ENCODE measurements around the gene APBB3. TPM values are rescaled to one million over a fixed set of nuclear protein-coding genes. Genes with fewer than 3 reads are reported as not detected.

The APBB3 gene
- total RNA-seq, 6 donors from 2014 or later, result 14.1 to 127 (median 28.4) TPM

DNA sequence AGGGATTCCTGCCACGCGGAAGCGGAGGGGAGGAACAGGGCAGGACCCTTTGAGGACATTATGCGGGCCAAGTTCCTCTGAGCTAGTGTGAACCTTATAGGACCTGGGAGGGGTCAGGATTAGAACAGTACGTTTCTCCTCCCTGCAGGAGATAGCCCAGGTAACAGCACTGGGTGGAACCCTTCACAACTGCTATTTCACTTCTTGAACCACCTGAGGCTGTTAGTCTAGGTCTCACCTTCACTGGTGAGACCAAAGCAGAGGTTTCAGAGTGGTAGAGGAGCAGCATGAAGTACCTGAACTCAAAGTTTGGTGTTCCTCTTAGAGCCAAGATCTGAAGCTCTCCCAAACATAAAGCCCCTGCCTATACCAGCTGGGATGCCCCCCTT, 16.1 kb downstream of the APBB3 start:
- peaks cover 34 to 46% (median 38%) of the 10 kb centered on the region in 4 donors for H3K4me1 ChIP-seq
- peak overlapping the region; percentile 92 to 99 (median 94) for H3K27ac ChIP-seq
- TF ChIP-seq, protein P1, sequence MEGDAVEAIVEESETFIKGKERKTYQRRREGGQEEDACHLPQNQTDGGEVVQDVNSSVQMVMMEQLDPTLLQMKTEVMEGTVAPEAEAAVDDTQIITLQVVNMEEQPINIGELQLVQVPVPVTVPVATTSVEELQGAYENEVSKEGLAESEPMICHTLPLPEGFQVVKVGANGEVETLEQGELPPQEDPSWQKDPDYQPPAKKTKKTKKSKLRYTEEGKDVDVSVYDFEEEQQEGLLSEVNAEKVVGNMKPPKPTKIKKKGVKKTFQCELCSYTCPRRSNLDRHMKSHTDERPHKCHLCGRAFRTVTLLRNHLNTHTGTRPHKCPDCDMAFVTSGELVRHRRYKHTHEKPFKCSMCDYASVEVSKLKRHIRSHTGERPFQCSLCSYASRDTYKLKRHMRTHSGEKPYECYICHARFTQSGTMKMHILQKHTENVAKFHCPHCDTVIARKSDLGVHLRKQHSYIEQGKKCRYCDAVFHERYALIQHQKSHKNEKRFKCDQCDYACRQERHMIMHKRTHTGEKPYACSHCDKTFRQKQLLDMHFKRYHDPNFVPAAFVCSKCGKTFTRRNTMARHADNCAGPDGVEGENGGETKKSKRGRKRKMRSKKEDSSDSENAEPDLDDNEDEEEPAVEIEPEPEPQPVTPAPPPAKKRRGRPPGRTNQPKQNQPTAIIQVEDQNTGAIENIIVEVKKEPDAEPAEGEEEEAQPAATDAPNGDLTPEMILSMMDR (IDR thresholded peaks at IDR 0.05), result no peak
- TF ChIP-seq POLR2A (IDR thresholded peaks at IDR 0.05) (no peak), EP300 (IDR thresholded peaks at IDR 0.05) (peak in 1 of 4 donors; percentile 19), POLR2AphosphoS5 (IDR thresholded peaks at IDR 0.05) (peak in 1 of 2 donors; percentile 49)
- no peaks in the 10 kb centered on the region for H3K27me3 ChIP-seq
- DNase-seq (peak in 1 of 2 donors; percentile 88), ATAC-seq (ENCODE audit: low FRiP score in 2 of 2) (peak; percentile 72 to 82)
- peak overlapping the region in 3 of 4 donors; percentile 51 to 66 (median 58) for H3K4me3 ChIP-seq
- no peaks in the 10 kb centered on the region for H3K9me3 ChIP-seq
- H3K36me3 ChIP-seq, result peaks cover 14 to 56% (median 33%) of the 10 kb centered on the region in 4 donors
- 17% methylated on average over 5 of the region's 5 CpGs; no CpG with 5 or more reads in 1 of the 2 donors for WGBS, 2 donors

DNA sequence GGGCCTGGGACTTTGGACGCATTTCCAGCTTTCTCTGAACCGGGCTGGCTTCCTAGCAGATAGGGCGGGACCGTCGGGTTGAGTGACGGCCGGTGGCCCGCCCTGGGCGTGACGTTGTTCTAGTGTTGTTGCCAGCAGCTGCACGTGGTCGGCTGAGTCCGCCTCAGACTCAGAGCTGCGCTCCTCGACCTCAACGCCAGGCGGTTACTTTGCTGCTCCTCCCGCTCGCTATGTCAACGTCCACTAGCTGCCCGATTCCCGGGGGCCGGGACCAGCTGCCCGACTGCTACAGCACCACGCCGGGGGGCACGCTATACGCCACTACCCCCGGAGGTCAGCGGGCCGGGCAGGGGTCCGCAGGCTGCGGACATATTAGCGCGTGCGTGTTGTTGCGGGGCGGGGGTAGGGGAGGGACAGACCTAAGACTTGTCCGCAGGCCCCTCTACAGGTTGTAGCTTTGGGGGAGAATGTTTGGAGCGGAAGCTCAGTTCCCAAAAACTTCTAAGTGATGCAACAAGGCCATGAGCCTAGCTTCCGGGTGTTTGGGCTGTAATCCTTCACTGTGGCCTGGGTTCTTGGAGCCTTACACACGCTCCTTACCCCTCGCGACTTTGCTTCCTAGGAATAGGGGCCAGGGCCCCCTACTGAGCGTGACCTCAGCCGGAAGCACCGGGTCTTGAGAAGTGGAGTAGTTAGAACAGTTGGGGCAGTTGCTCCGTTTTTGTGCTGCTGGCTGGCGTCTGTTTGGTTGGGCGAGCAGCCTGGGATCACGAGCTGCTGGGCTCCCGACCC, 16.7 kb downstream of the APBB3 start, which contains the start of gene EIF4EBP3:
Gene EIF4EBP3, plus strand, starts transcription at position 155 of the 792 bp plus-strand sequence. Its CDS starts 76 bp downstream, at position 231.
- H3K4me3 ChIP-seq, result peak within 1 kb of the TSS in 3 of 4 donors; percentile 51 to 66 (median 58)
- H3K4me1 ChIP-seq, result peaks cover 34 to 42% (median 38%) of the 10 kb centered on the region in 4 donors
- WGBS, 2 donors, result 6 to 11% methylated on average over 16 to 41 of the region's 52 CpGs
- no peaks in the 10 kb centered on the region for H3K9me3 ChIP-seq
- peaks cover 14 to 56% (median 36%) of the 10 kb centered on the region in 4 donors for H3K36me3 ChIP-seq
- DNase-seq (peak; percentile 97 to 98), ATAC-seq (ENCODE audit: low FRiP score in 2 of 2) (peak; percentile 98)
- TF ChIP-seq, protein P1 (IDR thresholded peaks at IDR 0.05), result peak; percentile 58 to 98 (median 92)
- peak in 1 of 4 donors; percentile 64 for TF ChIP-seq EP300 (IDR thresholded peaks at IDR 0.05)
- peak; percentile 78 to 88 for TF ChIP-seq POLR2AphosphoS5 (IDR thresholded peaks at IDR 0.05)
- TF ChIP-seq POLR2A (IDR thresholded peaks at IDR 0.05), result peak in 3 of 4 donors; percentile 67 to 88 (median 76)
- peak within 1 kb of the TSS; percentile 92 to 99 (median 94) for H3K27ac ChIP-seq
- H3K27me3 ChIP-seq, result no peaks in the 10 kb centered on the region

DNA sequence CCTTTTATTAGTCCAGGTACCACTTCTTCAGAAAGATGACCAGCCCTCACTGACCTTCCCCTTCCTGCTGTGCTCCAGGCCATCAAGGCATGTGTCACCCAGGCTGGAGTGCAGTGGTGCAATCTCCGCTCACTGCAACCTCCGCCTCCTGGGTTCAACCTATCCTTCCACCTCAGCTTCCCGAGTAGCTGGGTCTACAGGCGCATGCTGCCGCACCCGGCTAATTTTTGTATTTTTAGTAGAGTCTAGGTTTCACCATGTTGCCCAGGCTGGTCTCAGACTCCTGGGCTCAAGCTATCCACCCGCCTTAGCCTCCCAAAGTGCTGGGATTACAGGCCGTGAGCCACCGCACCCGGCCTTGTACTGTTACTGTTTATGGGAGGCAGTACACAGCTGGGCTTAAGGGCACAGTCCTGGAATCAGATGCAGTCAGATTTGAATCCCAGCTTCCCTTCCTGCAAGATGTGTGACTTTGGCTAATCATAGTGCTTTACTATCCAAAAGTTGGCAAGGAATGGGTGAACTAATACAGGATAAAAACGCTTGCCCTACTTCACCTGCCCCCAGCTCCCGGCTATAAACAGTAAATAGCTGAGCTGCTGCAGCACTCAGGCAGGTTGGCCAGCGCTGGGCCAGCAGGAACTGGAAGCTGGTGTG, 17.4 kb downstream of the APBB3 start:
- no peaks in the 10 kb centered on the region for H3K27me3 ChIP-seq
- WGBS, 2 donors, result 58 to 61% methylated on average over 9 to 13 of the region's 13 CpGs
- no peak for TF ChIP-seq POLR2AphosphoS5 (IDR thresholded peaks at IDR 0.05)
- no peak for TF ChIP-seq POLR2A (IDR thresholded peaks at IDR 0.05)
- TF ChIP-seq, protein P1 (IDR thresholded peaks at IDR 0.05), result no peak
- no peak for TF ChIP-seq EP300 (IDR thresholded peaks at IDR 0.05)
- H3K27ac ChIP-seq, result peak overlapping the region; percentile 92 to 99 (median 94)
- no peaks in the 10 kb centered on the region for H3K9me3 ChIP-seq
- peak overlapping the region in 3 of 4 donors; percentile 51 to 66 (median 58) for H3K4me3 ChIP-seq
- ATAC-seq (ENCODE audit: low FRiP score in 2 of 2) (no peak), DNase-seq (peak in 1 of 2 donors; percentile 38)
- H3K4me1 ChIP-seq, result peaks cover 34 to 42% (median 38%) of the 10 kb centered on the region in 4 donors
- H3K36me3 ChIP-seq, result peaks cover 13 to 60% (median 38%) of the 10 kb centered on the region in 4 donors

DNA sequence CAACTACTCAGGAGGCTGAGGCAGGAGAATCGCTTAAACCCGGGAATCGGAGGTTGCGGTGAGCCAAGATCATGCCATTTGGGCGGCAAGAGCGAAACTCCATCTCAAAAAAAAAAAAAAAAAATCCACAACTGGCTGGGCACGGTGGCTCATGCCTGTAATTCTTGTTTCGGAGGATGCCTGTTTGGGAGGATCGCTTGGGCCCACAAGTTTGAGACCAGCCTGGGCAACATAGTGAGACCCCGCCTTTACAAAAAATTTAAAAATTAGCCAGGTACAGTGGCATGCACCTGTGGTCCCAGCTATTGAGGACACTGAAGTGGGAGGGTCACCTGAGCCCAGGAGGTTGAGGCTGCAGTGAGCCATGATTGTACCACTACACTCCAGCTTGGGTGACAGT, 18.8 kb downstream of the APBB3 start:
- Histone ChIP-seq H3K4me3 (no peak overlapping the region), H3K36me3 (peaks cover 4 to 60% (median 33%) of the 10 kb centered on the region in 4 donors), H3K27me3 (no peaks in the 10 kb centered on the region), H3K9me3 (no peaks in the 10 kb centered on the region), H3K27ac (peak overlapping the region in 1 of 4 donors; percentile 35), H3K4me1 (peaks cover 34 to 48% (median 40%) of the 10 kb centered on the region in 4 donors)
- DNase-seq, result no peak
- 96 to 99% methylated on average over 10 of the region's 10 CpGs for WGBS, 2 donors
- TF ChIP-seq, protein P1 (IDR thresholded peaks at IDR 0.05), result no peak
- TF ChIP-seq POLR2AphosphoS5 (IDR thresholded peaks at IDR 0.05) (no peak), POLR2A (IDR thresholded peaks at IDR 0.05) (no peak), EP300 (IDR thresholded peaks at IDR 0.05) (no peak)
- ATAC-seq (ENCODE audit: low FRiP score in 2 of 2), result no peak
